IMR-90 (cell line): ENCODE results near the gene MYH7B. TPM values are rescaled to one million over a fixed set of nuclear protein-coding genes. Genes with fewer than 3 reads are reported as not detected.

Experiments used
- ATAC-seq: fragments of 200-7000 bp; cut with Tn5 transposase; 2 replicates; pipeline ENCODE4 v1.9.1; 2020; ENCODE audit warnings: low read depth, mild to moderate bottlenecking, moderate library complexity
- BruUV-seq: library from RNA; stranded (reverse); fragments of 400-500 nt; replicated peaks from 2 replicates; lab custom pipeline; 2021; lab: Mats Ljungman, UMichigan
- CTCF ChIA-PET: fragments of 300-600 bp; formaldehyde crosslinking; extraction: SDS; loops from one replicate; lab custom pipeline; 2021; ENCODE audit warnings: antibody characterized with exemption; lab: Yijun Ruan, JAX
- POLR2A ChIA-PET: fragments of 300-600 bp; sonication (Branson Sonifier 250); formaldehyde crosslinking; loops from one replicate; lab custom pipeline; 2022; ENCODE audit warnings: antibody characterized with exemption; ENCODE audit not compliant: unreplicated experiment; lab: Charles Lee
- DNase-seq: peaks from one replicate; pipeline ENCODE4 v3.0.0; 2013
- H2AFZ ChIP-seq: replicated peaks from 2 replicates; pipeline ENCODE3; 2013; ENCODE audit warnings: low read length, mild to moderate bottlenecking; ENCODE audit not compliant: poor library complexity
- H2AK5ac ChIP-seq: 2 replicates; pipeline ENCODE4 v1.6.1; 2013; ENCODE audit warnings: low read depth, low read length, inconsistent platforms
- H2AK9ac ChIP-seq: replicated peaks from 2 replicates; pipeline ENCODE3; 2013; ENCODE audit warnings: mild to moderate bottlenecking, low read depth, low read length, moderate library complexity; ENCODE audit not compliant: poor library complexity
- H2BK120ac ChIP-seq: 2 replicates; pipeline ENCODE4 v1.6.1; 2013; ENCODE audit warnings: low read depth, low read length, inconsistent platforms
- H2BK15ac ChIP-seq: 3 replicates; pipeline ENCODE4 v1.6.1; 2013; ENCODE audit warnings: low read depth, low read length, inconsistent platforms
- H2BK20ac ChIP-seq: 2 replicates; pipeline ENCODE4 v1.6.1; 2013; ENCODE audit warnings: low read depth, mild to moderate bottlenecking, inconsistent platforms, low read length, moderate library complexity
- H2BK5ac ChIP-seq: 2 replicates; pipeline ENCODE4 v1.6.1; 2013; ENCODE audit warnings: mild to moderate bottlenecking, low read depth, low read length, inconsistent platforms; ENCODE audit not compliant: poor library complexity, severe bottlenecking
- H3K14ac ChIP-seq: replicated peaks from 2 replicates; pipeline ENCODE4 v1.6.1; 2013; ENCODE audit warnings: low read depth, low read length, inconsistent platforms
- H3K18ac ChIP-seq: 2 replicates; pipeline ENCODE4 v1.6.1; 2013; ENCODE audit warnings: low read depth, low read length, control low read depth
- H3K23ac ChIP-seq: 2 replicates; pipeline ENCODE4 v1.6.1; 2013; ENCODE audit warnings: low read depth, low read length, inconsistent platforms
- H3K27ac ChIP-seq: 2 replicates; pipeline ENCODE4 v1.5.1; 2013; ENCODE audit warnings: mild to moderate bottlenecking, control low read depth, low read length; ENCODE audit not compliant: insufficient read depth
- H3K27me3 ChIP-seq: 2 replicates; pipeline ENCODE4 v1.6.1; 2013; ENCODE audit warnings: low read length; ENCODE audit not compliant: control insufficient read depth, insufficient read depth
- H3K36me3 ChIP-seq: 2 replicates; pipeline ENCODE4 v1.6.1; 2013; ENCODE audit warnings: low read length, mixed read lengths; ENCODE audit not compliant: control insufficient read depth, insufficient read depth
- H3K4ac ChIP-seq: 2 replicates; pipeline ENCODE4 v1.6.1; 2013; ENCODE audit warnings: low read depth, low read length, inconsistent platforms
- H3K4me1 ChIP-seq: 2 replicates; pipeline ENCODE4 v1.6.1; 2013; ENCODE audit warnings: low read length, mixed read lengths; ENCODE audit not compliant: control insufficient read depth, insufficient read depth
- H3K4me2 ChIP-seq: 2 replicates; pipeline ENCODE4 v1.6.1; 2013; ENCODE audit warnings: low read depth, mild to moderate bottlenecking, control low read depth, low read length, moderate library complexity
- H3K4me3 ChIP-seq: 2 replicates; pipeline ENCODE4 v1.5.1; 2013; ENCODE audit warnings: low read depth, mild to moderate bottlenecking, control low read depth, low read length, moderate library complexity; ENCODE audit not compliant: insufficient read depth
- H3K56ac ChIP-seq: 2 replicates; pipeline ENCODE4 v1.6.1; 2013; ENCODE audit warnings: low read length, inconsistent platforms; ENCODE audit not compliant: insufficient read depth; ENCODE audit errors: extremely low read depth
- H3K79me1 ChIP-seq, 2 experiments: 2 replicates each; pipeline ENCODE4 v1.6.1; 2013; ENCODE audit warnings: low read length in 2 of 2, inconsistent platforms in 1 of 2, low read depth in 1 of 2
- H3K9ac ChIP-seq: 2 replicates; pipeline ENCODE4 v1.6.1; 2013; ENCODE audit warnings: low read depth, low read length, control low read depth
- H3K9me1 ChIP-seq: 2 replicates; pipeline ENCODE4 v1.6.1; 2013; ENCODE audit warnings: low read length, inconsistent platforms; ENCODE audit not compliant: insufficient read depth
- H3K9me3 ChIP-seq: 2 replicates; pipeline ENCODE4 v1.6.1; 2013; ENCODE audit warnings: low read length; ENCODE audit not compliant: control insufficient read depth, insufficient read depth
- H4K20me1 ChIP-seq: 2 replicates; pipeline ENCODE4 v1.6.1; 2013; ENCODE audit warnings: low read length, inconsistent platforms; ENCODE audit not compliant: insufficient read depth
- H4K5ac ChIP-seq: 2 replicates; pipeline ENCODE4 v1.6.1; 2013; ENCODE audit warnings: mild to moderate bottlenecking, low read depth, low read length, control low read depth
- H4K8ac ChIP-seq, 2 experiments: 2 replicates each; pipeline ENCODE4 v1.6.1; 2013; ENCODE audit warnings: low read depth in 2 of 2, low read length in 2 of 2, control low read depth in 1 of 2, inconsistent platforms in 1 of 2
- H4K91ac ChIP-seq: 2 replicates; pipeline ENCODE4 v1.6.1; 2013; ENCODE audit warnings: low read depth, low read length, inconsistent platforms; ENCODE audit not compliant: insufficient read depth
- FOS ChIP-seq: fragments of 150-350 bp; IDR thresholded peaks from 2 replicates; pipeline ENCODE4 v1.6.1; 2016; ENCODE audit warnings: low read depth, low read length
- POLR2A ChIP-seq: IDR thresholded peaks from 2 replicates; pipeline ENCODE4 v1.6.1; 2012; ENCODE audit warnings: mild to moderate bottlenecking, low read depth, low read length
- RCOR1 ChIP-seq: IDR thresholded peaks from 2 replicates; pipeline ENCODE4 v1.6.1; 2012; ENCODE audit warnings: mild to moderate bottlenecking, low read length, improper control_type of control experiment; ENCODE audit not compliant: insufficient replicate concordance
- WGBS, 2 experiments: methylation state at CpG; one replicate each; pipeline versions ENCODE4 v1.1.5 to v1.1.7; 2013; ENCODE audit warnings: missing lambda C conversion rate in 2 of 2; ENCODE audit not compliant: insufficient read length in 1 of 2; ENCODE audit errors: extremely low coverage in 2 of 2; 5-methylcytosine and 5-hydroxymethylcytosine counted together
- dilution Hi-C: fragments of 300-500 bp; cut with HindIII; formaldehyde crosslinking; loops from one replicate; pipeline ENCODE4 v1.14.3; 2018; ENCODE audit warnings: low sequenced_read_pairs; ENCODE audit not compliant: unreplicated experiment
- in situ Hi-C: fragments of 300-500 bp; cut with MboI; formaldehyde crosslinking; loops from 3 replicates; pipeline ENCODE4 v1.14.3; 2019; ENCODE audit warnings: low sequenced_read_pairs, inconsistent platforms, mixed read lengths
- intact Hi-C: fragments of 100-400 bp; cut with micrococcal nuclease; formaldehyde crosslinking; loops from 2 replicates; pipeline ENCODE4 v1.10.0; 2022
- polyA plus RNA-seq, 3 experiments: library from polyadenylated mRNA; depleted of rRNA; stranded (reverse); fragments of >200 nt; gene quantifications; 2 replicates each; pipeline ENCODE4 v1.2.3, GENCODE V29; 2012; ENCODE audit warnings: low replicate concordance in 1 of 3
- total RNA-seq: library from RNA; depleted of rRNA; stranded (reverse); fragments of >200 nt; gene quantifications from 2 replicates; pipeline ENCODE4 v1.2.3, GENCODE V29; 2012

Gene MYH7B
- total and polyA plus RNA-seq, 2 of the 4 experiments (the other 2 are of a cell fraction), result 0.09 TPM; not detected in 1

GRCh38 chr20:34907616-34908469 is 47.8 kb upstream of the MYH7B start:
- Histone ChIP-seq H3K18ac (peak overlapping the region; percentile 68), H2BK15ac (peak overlapping the region; percentile 58; the same call in 2 of the 3 replicates), H3K79me1 (peaks cover 6 to 23% of the 10 kb centered on the region in 2 experiments; a peak in 3 of 4 replicates), H3K56ac (peak overlapping the region; percentile 35; the same call in 1 of the 2 replicates), H3K27me3 (no peaks in the 10 kb centered on the region), H3K36me3 (no peaks in the 10 kb centered on the region), H3K4me2 (peak overlapping the region; percentile 38), H4K20me1 (peaks cover 5% of the 10 kb centered on the region; the same call in 1 of the 2 replicates), H2BK5ac (peak overlapping the region; percentile 75), H3K9ac (peak overlapping the region; percentile 54), H4K8ac (peak overlapping the region; percentile 25 to 84; a peak in 3 of 4 replicates), H3K4me1 (peaks cover 6% of the 10 kb centered on the region), H3K9me1 (peaks cover 16% of the 10 kb centered on the region), H3K4ac (peak overlapping the region; percentile 86), H2BK120ac (peak overlapping the region; percentile 88), H3K9me3 (no peaks in the 10 kb centered on the region), H3K23ac (peak overlapping the region; percentile 55; the same call in 1 of the 2 replicates), H3K14ac (peak overlapping the region; percentile 76), H2AK9ac (no peak overlapping the region), H3K27ac (peak overlapping the region; percentile 61), H2AFZ (no peak overlapping the region), H4K91ac (peak overlapping the region; percentile 55), H2AK5ac (peak overlapping the region; percentile 73), H2BK20ac (peak overlapping the region; percentile 83), H4K5ac (peak overlapping the region; percentile 22), H3K4me3 (no peak overlapping the region)
- ChIA-PET POLR2A (interaction anchor here (0.6 kb wide), 1 partner anchor 11 kb away, joined by 4 read pairs; no protein-coding TSS in a partner anchor), CTCF (interaction anchor here (0.6 kb wide), 1 partner anchor 300 kb away, joined by 3 read pairs; no protein-coding TSS in a partner anchor)
- DNase-seq (peak; percentile 92), ATAC-seq (peak; percentile 99)
- dilution Hi-C loops (no loop called here), in situ Hi-C loops (no loop called here), intact Hi-C loops (no loop called here)
- TF ChIP-seq FOS, result peak; percentile 43; the same call in 1 of the 2 replicates
- no peak for TF ChIP-seq POLR2A
- TF ChIP-seq RCOR1, result no peak
- 50% methylated on average over 2 of the region's 7 CpGs; no CpG with 5 or more reads in 1 of the 2 experiments for WGBS, 2 experiments
- no TSS peak for BruUV-seq
